Liver (tissue), 9 donors: Measurements from ENCODE around the gene RCAN2. TPM values are rescaled to one million over a fixed set of nuclear protein-coding genes. Genes with fewer than 3 reads are reported as not detected.

Source experiments
- DNase-seq: peaks from one replicate; pipeline ENCODE4 v3.0.0-alpha.2; 2017; ENCODE audit warnings: low spot score
- H3K27ac ChIP-seq, 2 donors: one replicate each; pipeline ENCODE4 v1.7.0; 2013; ENCODE audit warnings: inconsistent platforms in 2 of 2, low read length in 2 of 2, control low read depth in 1 of 2, low read depth in 1 of 2, mild to moderate bottlenecking in 1 of 2
- H3K27me3 ChIP-seq, 4 donors: one replicate each; pipeline versions ENCODE4 v1.6.1 to v1.7.0; 2013; ENCODE audit warnings: low read length in 3 of 4, inconsistent platforms in 1 of 4, mild to moderate bottlenecking in 1 of 4, moderate library complexity in 1 of 4; ENCODE audit not compliant: control insufficient read depth in 4 of 4, insufficient read depth in 4 of 4
- H3K36me3 ChIP-seq, 4 donors: one replicate each; pipeline versions ENCODE4 v1.6.1 to v1.7.0; 2013; ENCODE audit warnings: low read length in 3 of 4, mild to moderate bottlenecking in 3 of 4, low read depth in 1 of 4, moderate library complexity in 1 of 4; ENCODE audit not compliant: control insufficient read depth in 4 of 4, insufficient read depth in 3 of 4
- H3K4me1 ChIP-seq, 4 donors: one replicate each; pipeline versions ENCODE4 v1.6.1 to v1.7.0; 2013; ENCODE audit warnings: low read length in 3 of 4, mild to moderate bottlenecking in 3 of 4, moderate library complexity in 1 of 4; ENCODE audit not compliant: control insufficient read depth in 4 of 4, insufficient read depth in 4 of 4
- H3K4me3 ChIP-seq, 3 donors: one replicate each; pipeline versions ENCODE4 v1.6.1 to v1.7.0; 2013; ENCODE audit warnings: low read length in 3 of 3, control low read depth in 1 of 3, low read depth in 1 of 3, mild to moderate bottlenecking in 1 of 3
- H3K9ac ChIP-seq, 2 donors: one replicate each; pipeline ENCODE4 v1.7.0; 2013; ENCODE audit warnings: low read length in 2 of 2, mild to moderate bottlenecking in 2 of 2, moderate library complexity in 2 of 2, control low read depth in 1 of 2, low read depth in 1 of 2
- H3K9me3 ChIP-seq, 4 donors: one replicate each; pipeline versions ENCODE4 v1.6.1 to v1.7.0; 2013; ENCODE audit warnings: low read length in 3 of 4; ENCODE audit not compliant: control insufficient read depth in 4 of 4
- ATF3 ChIP-seq: IDR thresholded peaks from 2 replicates; pipeline ENCODE4 v1.6.1; 2016; ENCODE audit warnings: antibody characterized with exemption
- EGR1 ChIP-seq, 2 donors: IDR thresholded peaks; 2 replicates each; pipeline ENCODE4 v1.6.1; 2016 to 2018; ENCODE audit warnings: antibody characterized with exemption in 2 of 2, low read depth in 2 of 2
- FOXA1 ChIP-seq: IDR thresholded peaks from 2 replicates; pipeline ENCODE4 v1.6.1; 2016; ENCODE audit warnings: antibody characterized with exemption
- FOXA2 ChIP-seq: IDR thresholded peaks from 2 replicates; pipeline ENCODE4 v1.6.1; 2016; ENCODE audit warnings: antibody characterized with exemption
- GABPA ChIP-seq, 2 donors: IDR thresholded peaks in 1 of 2; conservative IDR thresholded peaks in 1 of 2; 2 replicates each; pipeline ENCODE4 v1.6.1; 2016; ENCODE audit warnings: antibody characterized with exemption in 2 of 2, mild to moderate bottlenecking in 1 of 2, moderate library complexity in 1 of 2
- HNF4A ChIP-seq, 2 donors: conservative IDR thresholded peaks; 2 replicates each; pipeline ENCODE4 v1.6.1; 2016; ENCODE audit warnings: antibody characterized with exemption in 2 of 2, mild to moderate bottlenecking in 2 of 2
- HNF4G ChIP-seq: IDR thresholded peaks from 2 replicates; pipeline ENCODE4 v1.6.1; 2016; ENCODE audit warnings: antibody characterized with exemption
- JUND ChIP-seq, 2 donors: IDR thresholded peaks; 2 replicates each; pipeline ENCODE4 v1.6.1; 2016; ENCODE audit warnings: antibody characterized with exemption in 2 of 2
- MAX ChIP-seq: IDR thresholded peaks from 2 replicates; pipeline ENCODE4 v1.6.1; 2016; ENCODE audit warnings: antibody characterized with exemption
- NR2F2 ChIP-seq: IDR thresholded peaks from 2 replicates; pipeline ENCODE4 v1.6.1; 2016; ENCODE audit warnings: antibody characterized with exemption
- RAD21 ChIP-seq, 2 donors: IDR thresholded peaks; 2 replicates each; pipeline ENCODE4 v1.6.1; 2016; ENCODE audit warnings: antibody characterized with exemption in 2 of 2, mild to moderate bottlenecking in 2 of 2
- RXRA ChIP-seq, 2 donors: IDR thresholded peaks; 2 replicates each; pipeline ENCODE4 v1.6.1; 2017 to 2018; ENCODE audit warnings: antibody characterized with exemption in 2 of 2, mild to moderate bottlenecking in 1 of 2
- SP1 ChIP-seq: IDR thresholded peaks from 2 replicates; pipeline ENCODE4 v1.6.1; 2018; ENCODE audit warnings: antibody characterized with exemption, mild to moderate bottlenecking
- TAF1 ChIP-seq: conservative IDR thresholded peaks from 2 replicates; pipeline ENCODE4 v1.6.1; 2016; ENCODE audit warnings: antibody characterized with exemption, mild to moderate bottlenecking
- YY1 ChIP-seq: IDR thresholded peaks from 2 replicates; pipeline ENCODE4 v1.6.1; 2016; ENCODE audit warnings: antibody characterized with exemption, mild to moderate bottlenecking
- polyA plus RNA-seq, 2 donors: library from polyadenylated mRNA; stranded (reverse) in 1 of 2; unstranded in 1 of 2; fragments of 200-250 nt in 1 of 2; fragments of >200 nt in 1 of 2; fragmentation: Nextera tagmentation in 1 of 2; extraction: Ambion mirVana in 1 of 2; gene quantifications; one replicate each; pipeline versions ENCODE4 v1.2.1 to v1.2.3, GENCODE V29; 2013 to 2015
- total RNA-seq, 2 donors: library from RNA; depleted of rRNA; stranded (reverse); fragments of >200 nt; gene quantifications; one replicate each; pipeline ENCODE4 v1.2.3, GENCODE V29; 2014
- TF ChIP-seq, protein P1 (sequence below): IDR thresholded peaks from 2 replicates; pipeline ENCODE4 v1.6.1; 2016; ENCODE audit warnings: antibody characterized with exemption
- TF ChIP-seq, protein P2 (sequence below): fragments of 150-350 bp; IDR thresholded peaks from 2 replicates; pipeline ENCODE4 v1.5.1; 2017; ENCODE audit warnings: improper control_type of control experiment, low read depth, low read length; ENCODE audit not compliant: missing input control
- TF ChIP-seq, protein P3 (sequence below): IDR thresholded peaks from 2 replicates; pipeline ENCODE4 v1.6.1; 2016; ENCODE audit warnings: antibody characterized with exemption, mild to moderate bottlenecking
- donor health status: healthy.
- donor health status: healthy.
- donor health status: healthy.
- donor health status: healthy.
- donor health status: healthy.

Gene RCAN2
- total and polyA plus RNA-seq, 4 donors = 0.19 to 8.2 (median 2.4) TPM

DNA sequence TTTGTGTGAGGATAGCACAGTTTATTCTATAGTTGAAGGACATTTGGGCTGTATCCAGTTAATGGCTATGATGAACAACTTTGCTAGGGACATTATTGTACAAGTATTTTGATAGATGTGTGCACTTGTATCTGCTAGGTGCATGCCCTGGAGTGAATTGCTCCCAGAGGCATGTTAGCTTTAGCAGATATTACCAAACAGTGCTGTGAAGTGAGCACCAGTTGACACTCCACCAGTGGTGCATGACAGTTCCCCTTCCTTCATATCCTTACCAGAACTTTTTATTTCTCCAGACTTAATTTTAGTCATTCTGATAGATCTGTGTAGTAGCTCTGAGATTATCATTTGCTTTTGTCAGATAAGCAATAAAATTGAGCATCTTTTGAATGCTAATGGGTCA, 271.6 kb downstream of the RCAN2 start:
- Histone ChIP-seq H3K9me3 (no peaks in the 10 kb centered on the region), H3K36me3 (no peaks in the 10 kb centered on the region), H3K27ac (no peak overlapping the region), H3K4me3 (no peak overlapping the region), H3K4me1 (peaks cover 0 to 9% (median 0%) of the 10 kb centered on the region in 4 donors), H3K9ac (no peak overlapping the region), H3K27me3 (no peaks in the 10 kb centered on the region)
- DNase-seq = no peak
- no peak for TF ChIP-seq RAD21 (IDR thresholded peaks at IDR 0.05)
- TF ChIP-seq EGR1 (IDR thresholded peaks at IDR 0.05; ENCODE audit: low read depth in 2 of 2) = no peak
- TF ChIP-seq JUND (IDR thresholded peaks at IDR 0.05) = no peak
- no peak for TF ChIP-seq YY1
- TF ChIP-seq HNF4A (conservative IDR thresholded peaks at IDR 0.05) = no peak
- no peak for TF ChIP-seq MAX
- TF ChIP-seq, protein P1, sequence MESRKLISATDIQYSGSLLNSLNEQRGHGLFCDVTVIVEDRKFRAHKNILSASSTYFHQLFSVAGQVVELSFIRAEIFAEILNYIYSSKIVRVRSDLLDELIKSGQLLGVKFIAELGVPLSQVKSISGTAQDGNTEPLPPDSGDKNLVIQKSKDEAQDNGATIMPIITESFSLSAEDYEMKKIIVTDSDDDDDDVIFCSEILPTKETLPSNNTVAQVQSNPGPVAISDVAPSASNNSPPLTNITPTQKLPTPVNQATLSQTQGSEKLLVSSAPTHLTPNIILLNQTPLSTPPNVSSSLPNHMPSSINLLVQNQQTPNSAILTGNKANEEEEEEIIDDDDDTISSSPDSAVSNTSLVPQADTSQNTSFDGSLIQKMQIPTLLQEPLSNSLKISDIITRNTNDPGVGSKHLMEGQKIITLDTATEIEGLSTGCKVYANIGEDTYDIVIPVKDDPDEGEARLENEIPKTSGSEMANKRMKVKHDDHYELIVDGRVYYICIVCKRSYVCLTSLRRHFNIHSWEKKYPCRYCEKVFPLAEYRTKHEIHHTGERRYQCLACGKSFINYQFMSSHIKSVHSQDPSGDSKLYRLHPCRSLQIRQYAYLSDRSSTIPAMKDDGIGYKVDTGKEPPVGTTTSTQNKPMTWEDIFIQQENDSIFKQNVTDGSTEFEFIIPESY = no peak
- TF ChIP-seq RXRA (IDR thresholded peaks at IDR 0.05) = no peak
- no peak for TF ChIP-seq FOXA1
- TF ChIP-seq, protein P2, sequence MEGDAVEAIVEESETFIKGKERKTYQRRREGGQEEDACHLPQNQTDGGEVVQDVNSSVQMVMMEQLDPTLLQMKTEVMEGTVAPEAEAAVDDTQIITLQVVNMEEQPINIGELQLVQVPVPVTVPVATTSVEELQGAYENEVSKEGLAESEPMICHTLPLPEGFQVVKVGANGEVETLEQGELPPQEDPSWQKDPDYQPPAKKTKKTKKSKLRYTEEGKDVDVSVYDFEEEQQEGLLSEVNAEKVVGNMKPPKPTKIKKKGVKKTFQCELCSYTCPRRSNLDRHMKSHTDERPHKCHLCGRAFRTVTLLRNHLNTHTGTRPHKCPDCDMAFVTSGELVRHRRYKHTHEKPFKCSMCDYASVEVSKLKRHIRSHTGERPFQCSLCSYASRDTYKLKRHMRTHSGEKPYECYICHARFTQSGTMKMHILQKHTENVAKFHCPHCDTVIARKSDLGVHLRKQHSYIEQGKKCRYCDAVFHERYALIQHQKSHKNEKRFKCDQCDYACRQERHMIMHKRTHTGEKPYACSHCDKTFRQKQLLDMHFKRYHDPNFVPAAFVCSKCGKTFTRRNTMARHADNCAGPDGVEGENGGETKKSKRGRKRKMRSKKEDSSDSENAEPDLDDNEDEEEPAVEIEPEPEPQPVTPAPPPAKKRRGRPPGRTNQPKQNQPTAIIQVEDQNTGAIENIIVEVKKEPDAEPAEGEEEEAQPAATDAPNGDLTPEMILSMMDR = no peak
- no peak for TF ChIP-seq SP1
- TF ChIP-seq, protein P3, sequence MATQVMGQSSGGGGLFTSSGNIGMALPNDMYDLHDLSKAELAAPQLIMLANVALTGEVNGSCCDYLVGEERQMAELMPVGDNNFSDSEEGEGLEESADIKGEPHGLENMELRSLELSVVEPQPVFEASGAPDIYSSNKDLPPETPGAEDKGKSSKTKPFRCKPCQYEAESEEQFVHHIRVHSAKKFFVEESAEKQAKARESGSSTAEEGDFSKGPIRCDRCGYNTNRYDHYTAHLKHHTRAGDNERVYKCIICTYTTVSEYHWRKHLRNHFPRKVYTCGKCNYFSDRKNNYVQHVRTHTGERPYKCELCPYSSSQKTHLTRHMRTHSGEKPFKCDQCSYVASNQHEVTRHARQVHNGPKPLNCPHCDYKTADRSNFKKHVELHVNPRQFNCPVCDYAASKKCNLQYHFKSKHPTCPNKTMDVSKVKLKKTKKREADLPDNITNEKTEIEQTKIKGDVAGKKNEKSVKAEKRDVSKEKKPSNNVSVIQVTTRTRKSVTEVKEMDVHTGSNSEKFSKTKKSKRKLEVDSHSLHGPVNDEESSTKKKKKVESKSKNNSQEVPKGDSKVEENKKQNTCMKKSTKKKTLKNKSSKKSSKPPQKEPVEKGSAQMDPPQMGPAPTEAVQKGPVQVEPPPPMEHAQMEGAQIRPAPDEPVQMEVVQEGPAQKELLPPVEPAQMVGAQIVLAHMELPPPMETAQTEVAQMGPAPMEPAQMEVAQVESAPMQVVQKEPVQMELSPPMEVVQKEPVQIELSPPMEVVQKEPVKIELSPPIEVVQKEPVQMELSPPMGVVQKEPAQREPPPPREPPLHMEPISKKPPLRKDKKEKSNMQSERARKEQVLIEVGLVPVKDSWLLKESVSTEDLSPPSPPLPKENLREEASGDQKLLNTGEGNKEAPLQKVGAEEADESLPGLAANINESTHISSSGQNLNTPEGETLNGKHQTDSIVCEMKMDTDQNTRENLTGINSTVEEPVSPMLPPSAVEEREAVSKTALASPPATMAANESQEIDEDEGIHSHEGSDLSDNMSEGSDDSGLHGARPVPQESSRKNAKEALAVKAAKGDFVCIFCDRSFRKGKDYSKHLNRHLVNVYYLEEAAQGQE = no peak
- TF ChIP-seq HNF4G = no peak
- no peak for TF ChIP-seq GABPA (IDR thresholded peaks at IDR 0.05 in 1 of 2, conservative IDR thresholded peaks at IDR 0.05 in 1 of 2)
- no peak for TF ChIP-seq NR2F2
- no peak for TF ChIP-seq ATF3
- no peak for TF ChIP-seq FOXA2
- TF ChIP-seq TAF1 = no peak
